Tibial nerve (tissue), 4 donors: ENCODE measurements around the gene GLG1. TPM values are rescaled to one million over a fixed set of nuclear protein-coding genes. Genes with fewer than 3 reads are reported as not detected.
A peak's percentile ranks its signal among the peaks of the same experiment; 100 is the strongest.

Source experiments
- DNase-seq, 2 donors: peaks; one replicate each; pipeline ENCODE4 v3.0.0-alpha.2; 2019; ENCODE audit warnings: low spot score in 2 of 2
- H3K27ac ChIP-seq, 4 donors: fragments of 200-600 bp; sonication (generic) in 3 of 4; one replicate each; pipeline ENCODE4 v1.5.1; 2017 to 2019; ENCODE audit warnings: mild to moderate bottlenecking in 1 of 4
- H3K27me3 ChIP-seq, 2 donors: fragments of 200-600 bp; sonication (generic) in 1 of 2; one replicate each; pipeline versions ENCODE4 v1.5.1 to v1.6.0; 2017 to 2019
- H3K36me3 ChIP-seq, 3 donors: fragments of 200-600 bp; sonication (generic); one replicate each; pipeline ENCODE4 v1.5.1; 2018 to 2019
- H3K4me1 ChIP-seq, 4 donors: fragments of 200-600 bp; sonication (generic) in 3 of 4; one replicate each; pipeline ENCODE4 v1.5.1; 2017 to 2019
- H3K4me3 ChIP-seq, 4 donors: fragments of 200-600 bp; sonication (generic) in 3 of 4; one replicate each; pipeline ENCODE4 v1.5.1; 2017 to 2019; ENCODE audit warnings: mild to moderate bottlenecking in 1 of 4, moderate library complexity in 1 of 4
- H3K9me3 ChIP-seq, 4 donors: fragments of 200-600 bp; sonication (generic) in 3 of 4; one replicate each; pipeline ENCODE4 v1.5.1; 2017 to 2019
- EP300 ChIP-seq, 2 donors: sonication (generic); formaldehyde crosslinking; IDR thresholded peaks; one replicate each; pipeline ENCODE4 v1.6.1; 2017; ENCODE audit warnings: antibody characterized with exemption in 2 of 2, mild to moderate bottlenecking in 1 of 2
- POLR2A ChIP-seq, 2 donors: fragments of 450-650 bp; IDR thresholded peaks; one replicate each; pipeline ENCODE4 v1.6.1; 2017; ENCODE audit warnings: antibody characterized with exemption in 2 of 2, mild to moderate bottlenecking in 2 of 2, moderate library complexity in 2 of 2
- WGBS, 2 donors: methylation state at CpG; one replicate each; pipeline ENCODE4 v1.1.5; 2018; 5-methylcytosine and 5-hydroxymethylcytosine counted together
- total RNA-seq, 4 donors: library from RNA; depleted of rRNA; stranded (reverse); fragments of >200 nt; gene quantifications; one replicate each; pipeline ENCODE4 v1.1.0, GENCODE V29; 2016
- TF ChIP-seq, protein P1 (sequence below), 5 experiments: fragments of 200-600 bp in 3 of 5; fragments of 450-650 bp in 2 of 5; sonication (generic) in 3 of 5; IDR thresholded peaks; one replicate each; pipeline ENCODE4 v1.5.1; 2016 to 2019; ENCODE audit warnings: antibody characterized with exemption in 5 of 5, mild to moderate bottlenecking in 3 of 5, moderate library complexity in 2 of 5

The GLG1 gene
- total RNA-seq, 4 donors from 2014 or later, result 161 to 176 (median 170) TPM

GRCh38 chr16:74633686-74634085 is 26.8 kb upstream of the GLG1 start:
- Histone ChIP-seq H3K4me3 (no peak overlapping the region), H3K4me1 (no peaks in the 10 kb centered on the region), H3K27ac (no peak overlapping the region), H3K36me3 (peaks cover 0 to 90% (median 41%) of the 10 kb centered on the region in 3 donors), H3K27me3 (no peaks in the 10 kb centered on the region), H3K9me3 (no peaks in the 10 kb centered on the region)
- TF ChIP-seq EP300 (IDR thresholded peaks at IDR 0.05) (no peak), POLR2A (IDR thresholded peaks at IDR 0.05) (no peak)
- TF ChIP-seq, protein P1, sequence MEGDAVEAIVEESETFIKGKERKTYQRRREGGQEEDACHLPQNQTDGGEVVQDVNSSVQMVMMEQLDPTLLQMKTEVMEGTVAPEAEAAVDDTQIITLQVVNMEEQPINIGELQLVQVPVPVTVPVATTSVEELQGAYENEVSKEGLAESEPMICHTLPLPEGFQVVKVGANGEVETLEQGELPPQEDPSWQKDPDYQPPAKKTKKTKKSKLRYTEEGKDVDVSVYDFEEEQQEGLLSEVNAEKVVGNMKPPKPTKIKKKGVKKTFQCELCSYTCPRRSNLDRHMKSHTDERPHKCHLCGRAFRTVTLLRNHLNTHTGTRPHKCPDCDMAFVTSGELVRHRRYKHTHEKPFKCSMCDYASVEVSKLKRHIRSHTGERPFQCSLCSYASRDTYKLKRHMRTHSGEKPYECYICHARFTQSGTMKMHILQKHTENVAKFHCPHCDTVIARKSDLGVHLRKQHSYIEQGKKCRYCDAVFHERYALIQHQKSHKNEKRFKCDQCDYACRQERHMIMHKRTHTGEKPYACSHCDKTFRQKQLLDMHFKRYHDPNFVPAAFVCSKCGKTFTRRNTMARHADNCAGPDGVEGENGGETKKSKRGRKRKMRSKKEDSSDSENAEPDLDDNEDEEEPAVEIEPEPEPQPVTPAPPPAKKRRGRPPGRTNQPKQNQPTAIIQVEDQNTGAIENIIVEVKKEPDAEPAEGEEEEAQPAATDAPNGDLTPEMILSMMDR (IDR thresholded peaks at IDR 0.05), result no peak
- no peak for DNase-seq
- 78 to 80% methylated on average over 7 of the region's 7 CpGs for WGBS, 2 donors

GRCh38 chr16:74627506-74628220 is 20.7 kb upstream of the GLG1 start:
- no peak overlapping the region for H3K27ac ChIP-seq
- no peak overlapping the region for H3K4me3 ChIP-seq
- peaks cover 0 to 98% (median 51%) of the 10 kb centered on the region in 3 donors for H3K36me3 ChIP-seq
- peaks cover 0 to 11% (median 0%) of the 10 kb centered on the region in 4 donors for H3K4me1 ChIP-seq
- TF ChIP-seq, protein P1 (IDR thresholded peaks at IDR 0.05), result no peak
- no peak for TF ChIP-seq POLR2A (IDR thresholded peaks at IDR 0.05)
- TF ChIP-seq EP300 (IDR thresholded peaks at IDR 0.05), result no peak
- H3K9me3 ChIP-seq, result no peaks in the 10 kb centered on the region
- no peaks in the 10 kb centered on the region for H3K27me3 ChIP-seq
- peak in 1 of 2 donors; percentile 16 for DNase-seq
- 76 to 78% methylated on average over 6 of the region's 6 CpGs for WGBS, 2 donors

- Histone ChIP-seq H3K27me3 (no peaks in the 10 kb centered on the region), H3K36me3 (peaks cover 0 to 98% (median 44%) of the 10 kb centered on the region in 3 donors), H3K9me3 (no peaks in the 10 kb centered on the region), H3K4me3 (no peak overlapping the region), H3K27ac (no peak overlapping the region), H3K4me1 (peaks cover 0 to 11% (median 0%) of the 10 kb centered on the region in 4 donors)
- WGBS, 2 donors, result 31 to 69% methylated on average over 1 of the region's 1 CpG
- DNase-seq, result no peak
- TF ChIP-seq, protein P1 (IDR thresholded peaks at IDR 0.05), result no peak
- TF ChIP-seq EP300 (IDR thresholded peaks at IDR 0.05) (no peak), POLR2A (IDR thresholded peaks at IDR 0.05) (no peak)
Measured at GRCh38 chr16:74626741-74627416, 20.0 kb upstream of the GLG1 start.

DNA sequence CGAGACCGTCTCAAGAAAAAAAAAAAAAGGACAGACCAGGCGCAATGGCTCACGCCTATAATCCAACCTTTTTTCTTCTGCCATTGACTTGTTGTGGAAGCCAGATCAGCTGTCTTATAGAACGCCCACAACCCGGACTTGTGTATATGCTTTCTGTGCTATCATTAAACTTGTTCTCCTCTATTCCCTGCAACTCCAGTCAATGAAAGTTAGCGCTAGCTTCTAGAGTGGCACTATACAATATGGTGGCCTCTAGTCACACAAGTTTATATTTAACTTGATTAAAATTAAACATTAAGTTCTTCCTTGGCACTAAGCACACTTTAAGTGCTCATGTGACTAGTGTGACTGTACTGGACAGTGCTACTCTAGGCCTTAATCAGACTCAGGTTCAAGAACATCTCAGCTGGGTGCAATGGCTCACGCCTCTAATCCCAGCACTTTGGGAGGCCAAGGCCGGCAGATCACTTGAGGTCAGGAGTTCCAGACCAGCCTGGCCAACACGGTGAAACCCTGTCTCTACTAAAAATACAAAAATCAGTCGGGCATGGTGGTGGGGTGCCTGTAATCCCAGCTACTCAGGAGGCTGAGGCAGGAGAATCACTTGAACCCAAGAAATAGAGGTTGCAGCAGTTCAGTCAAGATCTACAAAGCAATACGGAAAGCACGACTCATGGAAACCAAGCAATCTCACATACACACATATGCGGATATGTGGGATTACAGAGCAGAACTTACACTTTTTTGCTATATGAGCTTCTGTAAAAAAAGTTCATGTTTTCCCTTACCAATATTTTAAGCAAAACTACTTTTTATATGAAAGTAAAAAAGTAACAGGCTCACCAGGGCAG is 18.8 kb upstream of the GLG1 start:
- WGBS, 2 donors, result 88 to 90% methylated on average over 14 of the region's 14 CpGs
- Histone ChIP-seq H3K36me3 (peaks cover 0 to 92% (median 38%) of the 10 kb centered on the region in 3 donors), H3K9me3 (no peaks in the 10 kb centered on the region), H3K4me1 (peaks cover 0 to 11% (median 0%) of the 10 kb centered on the region in 4 donors), H3K27me3 (no peaks in the 10 kb centered on the region), H3K27ac (no peak overlapping the region), H3K4me3 (no peak overlapping the region)
- TF ChIP-seq, protein P1 (IDR thresholded peaks at IDR 0.05), result no peak
- TF ChIP-seq POLR2A (IDR thresholded peaks at IDR 0.05) (no peak), EP300 (IDR thresholded peaks at IDR 0.05) (no peak)
- DNase-seq, result no peak
